Hippocampal formation (tissue), 2 donors: Measurements from ENCODE around the gene SH3PXD2A.
"Not testable (repeated sequence)": the region's sequence is repeated elsewhere in the genome, so short reads cannot be mapped to it uniquely, and the experiment has no call there.

Source experiments
- DNase-seq, 2 donors: peaks; one replicate each; lab custom pipeline; 2025; lab: John Stamatoyannopoulos, UW

Gene SH3PXD2A

GRCh38 chr10:103646304-103646703, 209.1 kb downstream of the SH3PXD2A start:
- DNase-seq: no peak

DNA sequence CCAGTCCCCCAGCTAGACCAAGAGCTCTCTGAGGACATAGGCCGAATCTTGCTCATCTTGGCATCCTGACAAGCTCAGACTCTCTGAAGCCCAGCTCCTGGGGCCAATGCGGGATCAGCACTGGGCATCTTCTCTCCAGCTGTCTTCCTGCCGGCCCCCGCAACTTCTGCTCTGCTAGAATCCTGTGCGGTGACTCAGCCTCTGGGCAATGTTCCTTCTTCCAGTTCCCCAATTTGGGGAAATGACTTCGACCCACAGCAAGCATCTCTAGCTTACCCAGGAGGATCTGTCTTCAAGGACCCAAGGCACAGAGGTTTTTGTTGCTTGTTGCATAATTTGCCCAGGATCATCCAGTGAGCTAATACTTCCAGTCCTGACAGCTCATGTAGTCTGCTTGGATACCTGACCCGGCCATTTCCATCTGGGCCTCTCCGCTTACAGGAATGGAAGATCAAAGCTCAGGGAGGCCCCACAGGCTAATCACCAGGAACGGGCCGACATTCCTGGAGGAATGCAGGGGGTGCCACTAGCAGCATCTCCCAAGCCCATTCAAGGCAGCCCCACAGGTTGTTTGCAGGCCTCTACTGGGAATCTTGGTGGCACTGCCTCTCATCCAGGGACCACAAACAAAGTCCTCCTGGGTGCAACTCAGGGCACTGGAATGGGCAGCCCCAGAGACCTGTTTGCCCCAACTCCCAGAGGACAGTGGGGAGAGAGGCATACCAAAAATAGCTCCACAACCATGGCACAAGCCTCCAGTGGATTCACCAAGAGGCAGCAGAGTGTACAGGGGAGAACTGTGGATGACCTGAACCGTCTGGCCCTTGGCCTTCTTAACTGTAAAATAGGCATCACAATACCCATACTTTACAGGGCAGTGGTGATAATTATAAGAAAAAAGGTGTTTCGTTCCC, 210.0 kb downstream of the SH3PXD2A start:
- peak; percentile 32 to 68 for DNase-seq

- DNase-seq: no peak
Observed at GRCh38 chr10:103643381-103643780, 212.0 kb downstream of the SH3PXD2A start.

GRCh38 chr10:103641326-103641725, 214.1 kb downstream of the SH3PXD2A start:
- no peak for DNase-seq

DNA sequence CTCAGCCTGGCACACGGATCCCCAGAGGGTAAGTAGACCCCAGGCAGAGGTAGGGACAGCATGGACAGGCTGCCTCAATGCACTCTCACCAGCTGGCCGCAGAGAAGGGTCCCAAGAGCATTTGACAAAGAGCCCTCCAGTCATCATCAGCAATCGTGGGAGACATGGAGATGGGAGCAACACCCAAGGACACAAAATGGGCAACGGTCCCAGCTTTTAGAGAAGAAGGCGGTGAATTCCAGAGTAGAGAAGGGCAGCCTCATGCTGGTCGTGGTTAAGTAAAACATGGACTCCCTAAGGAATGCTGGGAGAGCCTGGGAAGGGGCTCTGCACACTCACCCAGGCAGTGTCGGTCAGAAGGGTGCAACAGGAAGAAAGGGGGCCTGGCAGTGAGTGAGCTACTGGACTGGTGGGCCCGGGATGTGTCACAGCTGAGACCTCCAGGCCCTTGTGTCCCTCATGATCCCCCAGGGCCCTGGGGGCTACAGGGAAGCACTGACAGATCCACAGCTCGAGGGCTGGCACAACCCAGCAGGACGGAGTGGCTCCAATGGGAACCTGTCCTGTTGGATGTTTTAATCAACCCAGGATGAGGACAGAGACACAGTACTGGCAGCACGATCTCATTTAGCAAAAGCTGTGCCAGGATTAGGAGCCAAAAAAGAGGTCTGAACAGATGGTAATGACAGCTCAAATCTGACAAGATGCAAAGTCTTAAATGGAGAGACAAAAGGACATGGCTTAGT, 214.8 kb downstream of the SH3PXD2A start:
- DNase-seq: peak in 1 of 2 donors; percentile 39

GRCh38 chr10:103638948-103639347, 216.4 kb downstream of the SH3PXD2A start:
- no peak for DNase-seq

DNA sequence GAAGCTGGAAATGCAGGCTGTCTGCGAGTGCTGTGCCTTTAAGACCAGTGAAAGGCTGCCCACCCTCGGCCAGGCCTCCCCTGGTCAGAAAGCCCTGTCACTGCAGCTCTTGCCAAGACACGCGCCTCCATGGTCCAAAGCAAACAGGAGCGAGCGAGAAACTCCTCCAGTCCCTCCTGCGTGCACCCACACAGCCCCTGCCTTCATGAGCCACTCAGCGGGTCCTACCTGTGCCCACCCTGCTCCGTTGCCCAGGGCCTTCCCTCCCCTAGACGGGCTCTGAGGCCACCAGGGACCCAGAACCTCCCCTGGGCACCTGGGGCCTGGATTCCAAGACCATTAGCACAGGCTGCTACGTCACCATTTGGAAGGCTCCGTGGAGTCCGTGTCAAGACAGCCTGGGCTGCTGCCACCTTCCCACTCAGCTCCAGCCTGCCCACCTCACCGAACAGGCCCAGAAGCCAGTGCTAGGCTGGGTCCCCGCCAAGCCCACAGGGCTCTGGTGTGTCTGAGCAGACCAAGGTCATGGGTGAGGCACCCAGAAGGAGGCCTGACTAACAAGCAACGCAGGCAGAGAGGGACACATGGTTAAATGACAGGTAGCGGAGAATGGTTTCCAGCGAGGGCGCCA, 217.3 kb downstream of the SH3PXD2A start:
- DNase-seq: peak; percentile 53 to 55

DNA sequence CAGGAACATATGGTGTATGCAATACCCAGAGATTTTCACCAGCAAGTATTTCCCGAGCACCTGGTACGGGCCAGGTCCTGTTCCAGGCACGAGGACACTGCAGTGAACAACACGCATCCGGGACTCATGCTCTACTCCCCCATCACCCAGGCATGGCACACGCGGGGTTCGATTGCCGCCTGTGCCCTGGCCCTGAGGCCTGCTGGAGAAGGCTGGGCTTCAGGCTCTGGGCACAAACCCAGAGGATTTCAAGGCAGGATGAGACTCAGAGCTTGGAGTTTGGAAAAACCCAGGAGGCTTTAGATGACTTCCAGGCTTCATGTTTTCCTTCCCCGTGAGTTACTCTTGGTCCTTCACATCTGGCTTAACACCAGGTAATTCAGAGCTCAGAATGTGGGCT, 218.4 kb downstream of the SH3PXD2A start:
- no peak for DNase-seq

DNA sequence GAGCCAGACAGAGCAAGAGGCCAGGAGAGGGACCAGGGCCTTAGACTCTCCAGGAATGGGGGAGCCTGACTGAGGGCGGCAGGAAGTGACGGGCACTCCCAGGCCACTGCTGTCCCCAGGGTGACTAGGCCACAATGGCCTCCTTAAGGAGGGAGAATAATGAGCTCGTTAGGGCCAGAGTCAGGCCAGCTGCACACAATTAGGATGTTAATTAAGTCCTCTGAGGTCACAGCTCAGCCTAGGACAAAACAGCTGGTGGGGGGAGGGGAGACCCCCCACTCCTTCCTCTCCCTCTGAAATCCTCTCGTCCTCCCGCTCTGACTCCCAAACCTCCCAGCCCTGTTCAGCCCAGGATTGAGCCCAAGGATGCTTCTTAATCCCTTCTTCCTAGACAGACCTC, 218.9 kb downstream of the SH3PXD2A start:
- DNase-seq: no peak

GRCh38 chr10:103635580-103635979, 219.8 kb downstream of the SH3PXD2A start:
- no peak for DNase-seq

DNA sequence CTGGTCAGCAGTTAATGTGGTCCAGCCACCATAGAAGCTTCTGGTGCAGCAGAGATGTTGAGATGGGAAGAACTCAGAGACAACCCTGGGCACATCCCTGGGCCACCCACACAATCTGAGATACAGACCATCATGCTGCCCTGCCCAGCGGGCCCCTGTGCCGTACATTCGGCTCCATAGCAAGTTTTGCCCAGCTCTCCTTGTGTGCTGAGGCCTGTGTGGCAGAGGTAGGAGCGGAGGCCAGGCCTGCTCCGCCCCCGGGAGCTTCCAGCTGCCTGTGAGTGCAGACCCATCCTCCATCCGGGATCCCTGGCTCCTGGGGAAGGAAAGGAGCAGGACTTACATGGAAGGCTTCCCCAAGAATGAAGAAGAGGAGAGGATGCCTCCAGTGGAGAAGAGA, 221.5 kb downstream of the SH3PXD2A start:
- DNase-seq: no peak

DNA sequence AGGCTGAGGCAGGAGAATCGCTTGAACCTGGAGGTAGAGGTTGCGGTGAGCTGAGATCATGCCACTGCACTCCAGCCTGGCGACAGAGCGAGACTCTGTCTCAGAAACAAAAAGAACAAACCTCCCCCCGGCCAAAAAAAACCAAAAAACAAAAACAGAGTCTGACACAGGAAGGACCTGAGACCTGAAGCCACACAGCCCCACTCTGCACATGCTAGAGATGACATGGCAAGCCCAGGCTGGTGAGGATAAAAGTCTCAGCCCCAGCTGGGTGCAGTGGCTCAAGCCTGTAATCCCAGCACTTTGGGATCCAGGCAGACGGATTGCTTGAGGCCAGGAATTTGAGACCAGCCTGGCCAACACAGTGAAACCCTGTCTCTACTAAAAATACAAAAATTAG, 222.5 kb downstream of the SH3PXD2A start:
- not testable (repeated sequence) for DNase-seq

GRCh38 chr10:103632247-103632642, 223.1 kb downstream of the SH3PXD2A start:
- no peak for DNase-seq

DNA sequence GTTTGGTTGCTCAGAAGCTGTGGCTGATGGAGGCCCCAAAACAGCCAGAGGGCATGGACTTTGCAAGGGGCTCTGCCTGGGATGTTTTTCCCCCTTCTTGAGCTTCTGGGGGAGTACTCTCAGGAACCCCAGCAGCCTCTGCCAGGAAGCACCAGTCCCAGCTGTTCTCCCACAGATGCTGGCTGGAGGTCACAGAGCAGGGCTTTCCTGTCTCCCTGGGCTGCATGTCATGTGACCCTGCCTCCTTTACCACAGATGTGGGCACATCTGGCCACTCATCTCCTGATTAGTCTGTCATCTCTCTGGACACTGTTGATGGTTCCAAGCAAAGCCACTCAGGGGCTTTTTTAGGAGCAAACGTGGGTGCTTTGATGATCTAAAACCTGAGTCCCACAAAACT, 225.2 kb downstream of the SH3PXD2A start:
- no peak for DNase-seq

- DNase-seq: no peak
Observed at GRCh38 chr10:103629581-103629980, 225.8 kb downstream of the SH3PXD2A start.

- no peak for DNase-seq
Observed at GRCh38 chr10:103627893-103628292, 227.5 kb downstream of the SH3PXD2A start.

GRCh38 chr10:103627111-103627892, 228.1 kb downstream of the SH3PXD2A start:
- DNase-seq: no peak

DNA sequence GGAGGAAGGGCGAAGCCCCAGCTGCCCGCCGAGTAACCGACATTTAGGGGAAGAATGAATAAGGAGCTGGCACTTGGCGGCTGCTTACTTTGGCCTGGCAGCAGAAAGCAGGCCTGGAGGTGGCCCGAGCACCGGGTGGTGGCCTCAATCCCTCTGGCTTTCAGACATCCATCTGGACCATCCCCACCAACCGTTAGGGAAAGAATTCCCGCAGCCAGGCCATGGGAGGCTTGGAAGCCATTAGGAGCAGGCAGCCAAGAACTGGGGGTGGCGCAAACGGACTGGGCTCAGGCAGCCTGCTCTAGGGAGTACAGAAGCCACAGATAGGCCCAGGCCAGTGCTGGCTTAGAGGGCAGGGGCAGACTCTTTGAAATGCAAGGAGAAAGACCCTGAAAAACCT, 229.2 kb downstream of the SH3PXD2A start:
- peak; percentile 20 to 27 for DNase-seq

GRCh38 chr10:103622935-103623574, 232.3 kb downstream of the SH3PXD2A start:
- no peak for DNase-seq

DNA sequence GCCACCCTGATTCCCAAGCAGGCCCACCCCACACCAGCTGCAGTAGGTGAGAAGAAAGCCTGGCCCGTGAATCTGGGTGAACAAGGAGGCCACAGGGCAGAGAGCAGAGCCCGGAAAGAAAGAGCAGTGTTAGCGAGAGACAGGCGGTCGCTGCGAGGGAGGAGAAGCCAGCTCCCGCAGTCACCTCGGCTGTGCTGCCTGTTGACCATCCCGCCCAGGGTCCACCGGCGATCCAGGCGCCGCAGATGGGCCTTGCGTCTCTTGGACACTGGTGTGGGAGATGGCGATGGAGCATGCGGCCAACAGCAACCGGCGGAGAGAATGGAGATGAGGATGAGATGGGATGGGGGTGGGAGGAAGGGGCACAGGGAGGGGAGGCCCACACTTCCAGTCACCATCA, 233.1 kb downstream of the SH3PXD2A start:
- no peak for DNase-seq

GRCh38 chr10:103621783-103622125, 233.6 kb downstream of the SH3PXD2A start:
- no peak for DNase-seq
